ENCODE results near the gene SPNS1.

SPNS1 gene

GRCh38 chr16:29009050-29009837, 34.7 kb downstream of the SPNS1 start:
- in situ Hi-C loops (cut with HindIII; ENCODE audit: low pct_unique_long_range_greater_than_20kb, low sequenced_read_pairs), result no loop called here
- no peak for TF ChIP-seq JUND (IDR thresholded peaks at IDR 0.05; ENCODE audit: low read depth)
- DNase-seq (ENCODE audit: low read depth in 1 of 2, low spot score in 1 of 2), result no peak

- no peak for DNase-seq (ENCODE audit: low read depth in 1 of 2, low spot score in 1 of 2)
- in situ Hi-C loops (cut with HindIII; ENCODE audit: low pct_unique_long_range_greater_than_20kb, low sequenced_read_pairs), result no loop called here
- no peak for TF ChIP-seq JUND (IDR thresholded peaks at IDR 0.05; ENCODE audit: low read depth)
These were observed 35.2 kb downstream of the SPNS1 start for GRCh38 chr16:29009838-29010166.

GRCh38 chr16:29011112-29011511, 36.5 kb downstream of the SPNS1 start:
- in situ Hi-C loops (cut with HindIII; ENCODE audit: low pct_unique_long_range_greater_than_20kb, low sequenced_read_pairs), result no loop called here
- no peak for TF ChIP-seq JUND (IDR thresholded peaks at IDR 0.05; ENCODE audit: low read depth)
- no peak for DNase-seq (ENCODE audit: low read depth in 1 of 2, low spot score in 1 of 2)

GRCh38 chr16:29011851-29012250, 37.3 kb downstream of the SPNS1 start:
- no peak for DNase-seq (ENCODE audit: low read depth in 1 of 2, low spot score in 1 of 2)
- in situ Hi-C loops (cut with HindIII; ENCODE audit: low pct_unique_long_range_greater_than_20kb, low sequenced_read_pairs), result no loop called here
- no peak for TF ChIP-seq JUND (IDR thresholded peaks at IDR 0.05; ENCODE audit: low read depth)

GRCh38 chr16:29012913-29013553, 38.5 kb downstream of the SPNS1 start:
- in situ Hi-C loops (cut with HindIII; ENCODE audit: low pct_unique_long_range_greater_than_20kb, low sequenced_read_pairs), result no loop called here
- TF ChIP-seq JUND (IDR thresholded peaks at IDR 0.05; ENCODE audit: low read depth), result no peak
- no peak for DNase-seq (ENCODE audit: low read depth in 1 of 2, low spot score in 1 of 2)

GRCh38 chr16:29014561-29015069, 40.0 kb downstream of the SPNS1 start:
- no peak for TF ChIP-seq JUND (IDR thresholded peaks at IDR 0.05; ENCODE audit: low read depth)
- in situ Hi-C loops (cut with HindIII; ENCODE audit: low pct_unique_long_range_greater_than_20kb, low sequenced_read_pairs), result no loop called here
- DNase-seq (ENCODE audit: low read depth in 1 of 2, low spot score in 1 of 2), result no peak

- no peak for DNase-seq (ENCODE audit: low read depth in 1 of 2, low spot score in 1 of 2)
- in situ Hi-C loops (cut with HindIII; ENCODE audit: low pct_unique_long_range_greater_than_20kb, low sequenced_read_pairs), result no loop called here
- no peak for TF ChIP-seq JUND (IDR thresholded peaks at IDR 0.05; ENCODE audit: low read depth)
These were observed 47.6 kb downstream of the SPNS1 start for GRCh38 chr16:29022196-29022595.

- DNase-seq (ENCODE audit: low read depth in 1 of 2, low spot score in 1 of 2), result no peak
- in situ Hi-C loops (cut with HindIII; ENCODE audit: low pct_unique_long_range_greater_than_20kb, low sequenced_read_pairs), result no loop called here
- no peak for TF ChIP-seq JUND (IDR thresholded peaks at IDR 0.05; ENCODE audit: low read depth)
These were observed 49.0 kb downstream of the SPNS1 start for GRCh38 chr16:29023279-29024277.

GRCh38 chr16:29024278-29024677, 49.7 kb downstream of the SPNS1 start:
- no peak for DNase-seq (ENCODE audit: low read depth in 1 of 2, low spot score in 1 of 2)
- in situ Hi-C loops (cut with HindIII; ENCODE audit: low pct_unique_long_range_greater_than_20kb, low sequenced_read_pairs), result no loop called here
- no peak for TF ChIP-seq JUND (IDR thresholded peaks at IDR 0.05; ENCODE audit: low read depth)

- no peak for TF ChIP-seq JUND (IDR thresholded peaks at IDR 0.05; ENCODE audit: low read depth)
- in situ Hi-C loops (cut with HindIII; ENCODE audit: low pct_unique_long_range_greater_than_20kb, low sequenced_read_pairs), result no loop called here
- no peak for DNase-seq (ENCODE audit: low read depth in 1 of 2, low spot score in 1 of 2)
These were observed 50.6 kb downstream of the SPNS1 start for GRCh38 chr16:29025218-29025617.

GRCh38 chr16:29025735-29026134, 51.2 kb downstream of the SPNS1 start:
- no peak for TF ChIP-seq JUND (IDR thresholded peaks at IDR 0.05; ENCODE audit: low read depth)
- DNase-seq (ENCODE audit: low read depth in 1 of 2, low spot score in 1 of 2), result no peak
- in situ Hi-C loops (cut with HindIII; ENCODE audit: low pct_unique_long_range_greater_than_20kb, low sequenced_read_pairs), result no loop called here

- no peak for DNase-seq (ENCODE audit: low read depth in 1 of 2, low spot score in 1 of 2)
- no peak for TF ChIP-seq JUND (IDR thresholded peaks at IDR 0.05; ENCODE audit: low read depth)
- in situ Hi-C loops (cut with HindIII; ENCODE audit: low pct_unique_long_range_greater_than_20kb, low sequenced_read_pairs), result no loop called here
These were observed 54.0 kb downstream of the SPNS1 start for GRCh38 chr16:29028457-29029167.

Measured in T47D (cell line).